Right renal pelvis (tissue), 4 donors: ENCODE data around the gene NEMP1. TPM values are rescaled to one million over a fixed set of nuclear protein-coding genes. Genes with fewer than 3 reads are reported as not detected.
"Not testable (repeated sequence)": the region's sequence is repeated elsewhere in the genome, so short reads cannot be mapped to it uniquely, and the experiment has no call there.

Source experiments
- DNase-seq, 4 donors: peaks; one replicate each; pipeline ENCODE4 v3.0.0-alpha.2; 2013; ENCODE audit warnings: low read depth in 4 of 4, low spot score in 3 of 4, missing footprints in 1 of 4
- polyA plus RNA-seq, 4 donors: library from polyadenylated mRNA; unstranded; fragments of 120-200 nt; gene quantifications; one replicate each; pipeline ENCODE4 v1.2.1, GENCODE V29; 2013; ENCODE audit not compliant: insufficient read length in 4 of 4

The NEMP1 gene
- polyA plus RNA-seq, 4 donors = 21.3 to 25.9 (median 25.3) TPM

- DNase-seq = no peak
Observed at GRCh38 chr12:57091638-57092528, 13.3 kb upstream of the NEMP1 start.

- DNase-seq = no peak
Observed at GRCh38 chr12:57090924-57091637, 12.5 kb upstream of the NEMP1 start.

GRCh38 chr12:57090490-57090889, 11.9 kb upstream of the NEMP1 start:
- no peak for DNase-seq

GRCh38 chr12:57089271-57090245, 11.0 kb upstream of the NEMP1 start:
- peak in 2 of 4 donors; percentile 52 to 57 for DNase-seq

GRCh38 chr12:57088354-57089270, 10.0 kb upstream of the NEMP1 start, which contains the start of gene NAB2:
Gene NAB2, plus strand, starts transcription at chr12:57089114. Its CDS starts 158 bp downstream, at chr12:57089272.
- peak; percentile 84 to 89 (median 86) for DNase-seq

- DNase-seq = peak; percentile 80 to 92 (median 90)
Observed at GRCh38 chr12:57087691-57088353, 9.2 kb upstream of the NEMP1 start.

GRCh38 chr12:57087010-57087690, 8.6 kb upstream of the NEMP1 start:
- DNase-seq = peak in 3 of 4 donors; percentile 59 to 62 (median 61)

GRCh38 chr12:57086493-57087009, 8.0 kb upstream of the NEMP1 start:
- peak in 3 of 4 donors; percentile 59 to 74 (median 64) for DNase-seq

- DNase-seq = peak; percentile 49 to 77 (median 67)
Observed at GRCh38 chr12:57085999-57086492, 7.5 kb upstream of the NEMP1 start.

- DNase-seq = no peak
Observed at GRCh38 chr12:57080855-57081254, 2.3 kb upstream of the NEMP1 start.

GRCh38 chr12:57079821-57080220, 1.2 kb upstream of the NEMP1 start:
- DNase-seq = no peak

GRCh38 chr12:57073566-57074450, 4.8 kb downstream of the NEMP1 start:
- not testable (repeated sequence) for DNase-seq

GRCh38 chr12:57072661-57073060, 5.9 kb downstream of the NEMP1 start:
- DNase-seq = no peak

GRCh38 chr12:57069523-57069922, 9.1 kb downstream of the NEMP1 start:
- DNase-seq = peak in 3 of 4 donors; percentile 58 to 72 (median 68)

- no peak for DNase-seq
Observed at GRCh38 chr12:57066245-57066644, 12.3 kb downstream of the NEMP1 start.

GRCh38 chr12:57063991-57064685, 14.5 kb downstream of the NEMP1 start:
- no peak for DNase-seq
